ENCODE measurements around the gene XYLT1.

Gene XYLT1

DNA sequence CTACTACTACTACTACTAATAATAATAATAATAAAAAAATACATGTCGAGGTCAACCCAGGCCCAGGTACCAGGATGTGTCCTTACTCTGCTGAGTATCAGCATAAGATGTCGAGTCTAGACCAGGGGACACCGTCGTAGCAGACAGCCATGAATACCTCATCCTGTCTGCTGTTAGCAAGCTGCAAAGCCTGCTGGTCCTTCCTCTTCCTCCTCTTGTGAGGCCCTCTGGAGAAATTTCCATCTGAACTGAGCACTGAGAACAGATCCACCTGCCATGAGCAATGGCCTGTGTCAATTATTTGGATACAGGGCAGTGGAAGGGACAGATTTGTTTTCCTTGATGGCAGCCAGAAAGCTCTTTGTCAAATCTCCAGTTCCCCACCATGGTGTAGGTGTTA, 168.5 kb downstream of the XYLT1 start:
- DNase-seq: no peak

DNA sequence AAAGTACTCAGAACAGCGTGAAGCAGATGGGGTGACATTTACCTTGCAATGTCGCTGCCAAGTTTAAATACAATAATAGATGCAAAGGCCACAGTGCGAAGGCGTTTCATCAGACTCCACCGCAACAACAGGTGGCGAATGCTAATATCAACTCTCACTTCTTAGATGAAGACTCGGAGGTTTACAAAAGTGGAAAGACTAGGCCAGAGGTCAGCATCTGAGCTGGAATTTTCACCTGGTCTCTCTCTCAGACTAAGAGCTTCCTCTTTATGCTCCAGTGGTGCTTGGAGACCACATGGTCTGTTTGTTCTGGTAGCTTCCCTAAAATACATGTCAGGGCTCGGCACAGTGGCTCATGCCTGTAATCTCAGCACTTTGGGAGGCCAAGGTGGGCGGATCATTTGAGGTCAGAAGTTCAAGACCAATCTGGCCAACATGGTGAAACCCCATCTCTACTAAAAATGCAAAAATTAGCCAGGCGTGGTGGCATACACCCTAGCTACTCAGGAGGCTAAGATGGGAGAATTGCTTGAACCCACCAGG, 169.1 kb downstream of the XYLT1 start:
- DNase-seq: no peak

DNA sequence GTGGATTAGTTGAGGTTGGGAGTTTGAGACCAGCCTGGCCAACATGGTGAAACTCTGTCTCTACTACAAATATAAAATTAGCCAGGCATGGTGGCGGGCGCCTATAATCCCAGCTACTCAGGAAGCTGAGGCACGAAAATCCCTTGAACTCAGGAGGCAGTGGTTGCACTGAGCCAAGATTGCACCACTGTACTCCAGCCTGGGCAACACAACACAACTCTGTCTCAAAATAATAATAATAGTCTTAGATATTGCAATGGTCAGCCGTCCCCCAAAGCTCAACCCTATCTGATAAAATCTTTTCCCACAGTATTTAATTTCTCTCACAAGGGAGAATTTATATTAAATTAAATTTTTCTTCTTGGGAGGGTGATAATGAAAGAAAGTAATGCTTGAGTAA, 169.6 kb downstream of the XYLT1 start:
- no peak for DNase-seq

DNA sequence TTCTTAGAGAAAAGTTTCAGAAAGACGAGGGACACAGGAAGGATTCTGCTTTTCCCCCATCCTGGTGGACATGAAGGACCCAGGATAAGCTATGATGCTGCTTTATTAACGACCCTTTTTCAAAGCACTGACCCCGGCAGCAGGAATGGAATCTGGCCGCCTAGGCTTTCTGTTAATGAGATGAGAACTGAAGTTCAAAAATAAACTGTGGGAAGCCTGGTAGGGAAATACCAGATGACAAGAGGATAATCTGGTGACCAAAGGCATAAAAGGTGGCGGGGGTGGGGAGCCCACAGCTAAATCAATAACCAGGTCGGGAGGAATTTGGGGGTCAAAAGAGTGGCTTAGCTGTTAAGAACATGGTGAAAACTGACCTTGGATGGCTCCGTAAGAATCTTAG, 171.0 kb downstream of the XYLT1 start:
- no peak for DNase-seq

DNA sequence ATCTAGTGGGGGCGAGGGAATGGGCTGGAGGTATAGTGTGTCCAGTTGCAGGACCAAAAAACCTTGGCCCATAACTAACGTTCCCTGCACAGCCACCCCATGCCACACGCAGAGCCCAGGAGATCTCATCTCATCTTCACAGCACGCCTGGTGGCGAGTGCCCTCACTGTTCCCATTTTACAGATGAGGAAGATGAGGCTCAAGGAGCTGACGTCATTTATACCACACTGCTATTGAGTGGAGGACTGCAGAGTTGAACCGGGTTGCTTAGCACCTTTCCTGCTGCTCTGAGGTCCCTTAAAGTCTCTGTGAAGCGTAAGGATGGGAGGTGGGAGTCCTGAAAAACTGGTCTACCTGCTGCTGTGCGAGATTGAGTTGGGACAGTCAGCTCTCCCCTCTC, 172.5 kb downstream of the XYLT1 start:
- DNase-seq: no peak

DNA sequence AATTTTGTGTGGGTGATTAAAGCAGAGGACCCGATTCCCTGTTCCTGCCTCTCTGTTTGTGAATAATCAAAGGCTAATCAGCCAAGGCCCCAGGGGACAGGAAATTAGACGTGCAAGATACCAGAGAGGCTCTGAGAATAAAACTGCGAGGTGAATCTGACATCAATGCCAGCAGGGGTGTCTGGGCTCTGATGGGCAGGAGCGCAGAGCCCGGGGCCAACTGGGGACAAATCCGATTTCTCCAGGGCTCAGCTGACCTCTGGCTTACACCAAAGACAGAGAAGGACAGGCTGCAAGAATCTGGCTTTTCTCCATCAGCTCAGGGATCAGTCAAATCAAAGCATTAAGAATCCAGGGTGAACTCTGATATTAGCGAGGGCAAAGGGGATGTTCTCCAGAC, 174.3 kb downstream of the XYLT1 start:
- no peak for DNase-seq

DNA sequence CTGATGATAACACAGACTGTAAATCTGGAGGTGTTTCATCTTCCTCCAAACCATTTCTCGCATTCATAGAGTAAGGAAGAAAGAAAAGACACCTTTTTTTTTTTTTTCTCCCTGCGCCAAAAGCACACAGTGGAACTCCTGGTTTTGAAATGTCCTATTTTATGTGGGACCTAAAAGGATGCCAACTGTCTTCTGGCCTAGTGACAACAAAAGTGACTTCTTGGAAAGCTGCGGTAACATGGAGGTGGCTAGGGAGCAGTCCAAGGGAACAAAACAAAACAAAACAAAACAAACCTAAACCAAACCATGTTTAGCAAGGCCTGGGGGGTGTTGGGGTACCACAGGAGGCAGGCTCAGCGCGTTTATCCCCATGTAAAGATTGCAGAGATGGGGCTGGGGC, 174.8 kb downstream of the XYLT1 start:
- DNase-seq: no peak

DNA sequence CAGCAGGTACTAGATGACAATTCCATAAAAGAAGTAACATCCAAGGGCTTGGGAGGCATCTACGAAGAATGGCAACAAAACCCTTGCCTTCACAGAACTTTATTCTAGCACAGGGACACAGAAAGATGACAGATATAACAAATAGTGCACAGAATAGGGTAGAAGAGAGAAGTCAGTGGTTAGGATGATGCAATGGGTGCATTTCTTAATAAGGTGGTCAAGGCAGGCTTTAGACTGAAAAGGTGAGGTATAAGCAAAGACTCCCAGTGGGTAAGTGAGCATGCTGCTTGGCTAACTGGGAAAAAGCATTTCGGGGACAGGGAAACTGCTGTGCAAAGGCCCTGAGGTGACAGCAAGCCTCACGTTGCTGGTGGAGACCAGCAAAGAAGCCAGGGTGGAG, 175.9 kb downstream of the XYLT1 start:
- DNase-seq: no peak

DNA sequence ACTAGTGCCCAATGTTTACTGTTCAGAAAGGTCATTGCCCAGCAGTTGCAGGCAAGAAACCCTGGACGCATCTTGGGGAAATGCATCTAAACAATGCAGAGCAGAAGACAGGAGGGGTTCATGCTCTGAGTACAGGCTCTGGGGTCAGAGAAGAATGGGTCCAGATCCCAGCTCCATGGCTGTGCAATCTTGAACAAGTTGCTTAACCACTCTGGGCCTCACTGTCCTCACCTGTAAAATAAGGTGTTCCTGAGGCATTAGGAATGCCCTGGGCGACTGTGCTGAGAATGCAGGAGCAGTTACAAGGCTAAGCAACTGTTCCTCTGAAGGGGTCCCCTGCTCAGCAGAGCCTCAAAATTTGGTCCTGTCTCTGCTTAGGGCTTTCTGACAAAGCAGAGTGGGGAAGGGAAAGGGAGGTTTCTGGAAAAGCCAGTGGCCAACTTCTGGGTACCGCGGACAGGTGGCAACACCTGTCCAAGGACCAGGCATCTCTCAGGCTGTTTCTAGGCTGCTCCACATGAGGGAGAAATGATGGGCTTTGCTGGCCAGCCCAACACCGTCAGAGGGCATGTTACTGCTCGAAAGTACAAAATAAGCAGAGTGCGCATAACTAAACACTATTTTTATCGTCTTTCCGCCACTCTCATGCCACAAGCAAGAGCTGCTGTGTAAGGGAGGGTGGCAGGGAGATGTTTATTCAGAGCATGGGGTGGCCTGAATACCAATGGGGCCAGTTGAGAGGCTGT, 176.8 kb downstream of the XYLT1 start:
- no peak for DNase-seq

DNA sequence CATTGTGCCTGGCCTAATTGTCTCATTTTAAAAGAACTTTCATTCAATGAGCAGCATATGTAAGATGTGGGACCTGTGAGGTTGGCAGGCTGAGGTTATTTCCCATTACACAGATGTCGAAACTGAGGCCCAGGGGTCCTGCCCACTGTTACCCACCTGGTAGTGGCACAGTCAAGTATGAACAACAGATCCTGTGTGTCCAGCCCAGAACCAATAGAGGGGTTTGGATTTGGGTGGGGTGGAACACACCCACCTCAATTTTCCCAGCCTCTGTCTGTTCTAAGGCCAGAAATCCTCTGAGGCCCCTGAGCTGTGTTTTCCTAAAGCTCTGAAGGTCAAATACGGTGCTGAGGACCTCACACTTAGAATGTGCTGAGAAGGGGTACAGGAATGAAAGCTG, 179.5 kb downstream of the XYLT1 start:
- DNase-seq: no peak

DNA sequence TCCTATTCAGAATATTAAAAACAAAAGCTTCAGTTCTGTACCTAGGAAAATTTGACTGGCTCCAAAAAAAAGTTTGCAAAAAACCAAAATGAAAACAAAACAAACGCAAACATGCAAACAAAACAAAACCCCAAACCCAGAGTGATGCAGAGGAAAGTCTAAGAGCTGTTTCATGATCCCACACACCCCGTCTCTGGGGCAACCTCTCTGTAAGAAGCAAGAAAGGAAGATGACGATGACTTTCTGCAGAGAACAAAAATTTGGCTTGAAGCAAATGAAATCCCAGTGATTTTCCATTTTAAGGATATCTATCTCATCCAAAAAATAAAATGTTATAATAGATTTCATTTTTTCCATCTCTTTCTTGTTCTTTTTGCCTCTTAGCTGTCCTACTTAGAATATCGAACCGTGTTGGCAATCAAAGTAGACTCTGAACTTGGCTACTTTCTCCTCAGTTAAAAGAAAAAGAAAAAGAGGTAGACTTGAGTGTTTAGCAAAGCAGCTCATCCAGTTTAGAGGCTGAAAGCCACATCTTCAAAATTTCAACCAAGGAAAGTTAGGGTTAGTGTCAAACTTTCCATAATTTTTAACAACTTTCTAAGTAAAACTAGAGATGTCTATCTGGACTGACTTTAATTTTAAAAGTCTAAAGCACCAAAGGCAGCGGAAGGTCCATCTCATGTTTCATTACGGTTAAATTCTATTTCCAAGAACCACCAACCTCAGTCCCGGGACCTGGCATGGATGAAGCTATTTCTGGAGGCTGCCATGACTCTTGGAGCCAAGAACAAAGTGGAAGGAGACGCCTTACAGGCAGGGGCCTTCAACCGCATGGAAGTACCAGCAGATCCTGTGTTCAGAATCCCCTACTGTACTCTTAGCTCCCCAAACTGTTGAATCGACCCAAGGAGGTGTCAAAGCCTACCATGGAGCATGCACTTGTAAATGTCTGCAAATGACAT, 180.8 kb downstream of the XYLT1 start:
- DNase-seq: no peak

DNA sequence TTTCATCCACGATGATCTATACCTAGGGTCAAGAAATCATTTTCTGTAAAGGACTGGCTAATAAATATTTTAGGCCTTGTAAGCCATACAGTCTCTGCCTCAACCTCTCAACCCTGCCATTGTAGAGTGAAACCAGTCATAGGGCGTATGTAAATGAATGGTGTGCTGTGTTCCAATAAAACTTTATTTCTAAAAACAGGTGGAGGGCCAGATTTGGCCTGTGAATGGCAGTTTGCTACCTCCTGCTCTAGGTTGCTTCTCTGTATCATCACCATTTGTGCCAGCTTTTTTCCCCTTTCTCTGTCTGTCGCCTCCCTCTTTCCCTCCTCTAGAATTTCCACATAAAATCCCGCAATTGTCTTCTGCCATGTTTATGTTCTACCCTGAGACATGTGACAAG, 181.7 kb downstream of the XYLT1 start:
- DNase-seq: no peak

DNA sequence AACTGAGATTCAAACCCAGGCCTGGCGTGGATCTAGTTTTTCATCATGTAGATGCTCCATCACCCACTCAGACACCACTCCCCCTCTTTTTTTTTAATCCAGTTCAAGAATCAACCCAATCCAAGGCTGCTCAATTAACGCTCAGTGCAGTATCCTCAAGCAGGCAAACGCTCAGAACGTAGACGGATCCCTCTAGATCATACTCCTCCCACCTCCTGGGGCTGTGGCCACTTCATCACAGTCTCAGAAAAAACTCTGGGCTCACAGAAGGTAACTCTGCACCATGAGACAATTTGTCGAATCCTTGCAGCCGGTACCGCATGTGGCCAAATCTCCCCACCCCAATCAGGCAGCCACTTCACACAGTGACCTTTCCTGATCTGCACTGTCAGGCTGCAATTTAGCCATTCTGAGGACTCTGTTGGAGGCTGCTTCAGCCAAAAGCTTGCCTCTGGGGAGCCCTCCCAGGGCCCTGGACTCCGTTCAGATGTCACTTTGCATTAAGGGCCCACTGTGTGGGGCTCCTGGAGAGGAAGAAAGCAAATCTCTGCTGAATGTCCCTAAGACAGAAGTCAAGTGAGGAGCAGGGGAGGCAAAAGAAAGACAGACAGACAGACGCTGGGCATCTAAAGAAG, 183.5 kb downstream of the XYLT1 start:
- DNase-seq: no peak

DNA sequence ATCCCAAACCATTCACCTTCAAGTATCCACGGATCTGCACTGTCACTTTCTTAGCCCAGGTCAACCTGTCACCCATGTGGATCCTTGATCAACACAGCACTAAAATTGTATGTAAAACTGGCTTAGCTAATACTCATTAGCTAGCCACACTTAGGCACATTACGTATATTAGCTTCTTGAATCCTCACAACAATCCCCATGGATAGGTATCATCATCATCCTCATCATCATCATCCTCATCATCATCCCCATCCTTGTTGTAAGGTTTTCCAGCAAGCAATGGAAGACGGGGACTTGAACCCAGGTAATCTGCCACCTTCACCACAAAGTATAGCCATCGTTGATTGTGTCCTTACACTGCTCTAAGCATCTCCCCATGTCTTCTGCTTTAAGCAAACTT, 184.3 kb downstream of the XYLT1 start:
- no peak for DNase-seq

DNA sequence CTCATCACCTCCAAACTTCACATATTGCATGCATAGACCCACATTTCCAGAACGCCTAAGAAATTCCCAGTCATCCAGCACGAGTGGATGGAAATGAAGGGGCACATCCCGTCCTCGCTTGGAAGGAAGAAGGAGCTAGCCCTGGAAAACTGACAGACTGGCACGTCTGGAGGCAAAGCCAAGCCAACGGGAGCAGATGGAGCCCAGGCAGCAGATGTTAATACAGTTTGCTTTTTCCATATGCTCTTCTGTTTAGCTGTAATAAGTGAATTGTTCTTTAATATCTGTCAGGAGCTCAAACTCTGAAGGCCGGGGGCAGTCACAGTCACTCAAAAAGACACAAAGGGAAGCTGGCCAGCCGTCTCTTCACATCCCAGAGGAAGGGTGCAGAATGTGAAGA, 187.7 kb downstream of the XYLT1 start:
- no peak for DNase-seq

DNA sequence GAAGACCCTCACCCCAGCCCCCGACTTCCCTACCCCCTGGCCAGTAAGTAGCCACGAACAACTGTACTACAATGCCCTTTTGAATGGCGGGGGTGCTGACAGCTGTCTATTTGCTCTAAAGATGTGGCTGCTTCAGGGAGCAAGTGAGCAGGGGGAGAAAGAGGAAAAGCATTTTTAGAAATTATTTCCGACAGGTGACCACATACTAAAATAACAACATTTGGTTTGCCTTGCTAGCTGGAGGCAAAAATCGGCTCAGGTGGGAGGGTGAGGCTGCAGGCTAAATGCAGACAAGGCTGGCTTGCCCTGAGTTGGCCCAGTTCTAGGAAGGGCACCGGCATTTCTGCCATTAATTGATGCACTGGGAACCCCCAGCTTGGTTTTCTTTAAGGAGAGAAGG, 188.5 kb downstream of the XYLT1 start:
- DNase-seq: no peak

DNA sequence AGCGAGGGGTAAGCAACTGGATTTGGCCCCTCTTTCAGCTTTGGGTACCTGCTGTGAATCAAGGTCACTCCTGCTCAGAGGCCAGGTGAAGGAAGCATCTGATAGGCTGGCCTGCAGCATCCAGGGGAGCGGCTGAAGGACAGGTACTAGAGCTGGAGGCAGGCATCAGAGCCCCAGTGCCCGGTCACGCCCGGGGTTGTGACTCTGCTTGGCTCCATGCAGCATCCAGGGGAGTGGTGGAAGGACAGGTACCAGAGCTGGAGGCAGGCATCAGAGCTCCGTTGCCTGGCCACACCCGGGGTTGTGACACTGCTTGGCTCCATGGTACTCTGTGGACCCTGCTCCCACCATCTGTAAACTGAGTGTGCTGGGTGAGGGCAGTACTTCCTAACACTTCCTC, 189.7 kb downstream of the XYLT1 start:
- no peak for DNase-seq

DNA sequence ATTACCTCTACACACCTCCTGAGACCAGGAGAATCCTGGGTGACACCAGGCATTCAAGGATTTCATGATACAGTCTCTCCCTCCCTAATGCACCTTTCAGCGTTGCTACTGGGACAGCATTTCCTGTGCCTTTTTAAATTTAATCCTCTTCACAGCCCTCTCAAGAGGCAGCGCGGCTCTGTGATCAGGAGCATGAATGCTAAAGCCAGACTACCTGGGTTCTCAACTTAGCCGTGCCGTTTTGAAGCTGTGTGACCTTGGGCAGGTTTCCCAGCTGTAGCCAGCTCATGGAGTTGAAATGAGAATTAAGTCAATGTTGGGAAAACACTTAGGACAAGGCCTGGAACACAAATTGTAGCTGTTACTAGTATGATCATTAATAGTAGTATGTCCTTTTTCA, 191.8 kb downstream of the XYLT1 start:
- no peak for DNase-seq

DNA sequence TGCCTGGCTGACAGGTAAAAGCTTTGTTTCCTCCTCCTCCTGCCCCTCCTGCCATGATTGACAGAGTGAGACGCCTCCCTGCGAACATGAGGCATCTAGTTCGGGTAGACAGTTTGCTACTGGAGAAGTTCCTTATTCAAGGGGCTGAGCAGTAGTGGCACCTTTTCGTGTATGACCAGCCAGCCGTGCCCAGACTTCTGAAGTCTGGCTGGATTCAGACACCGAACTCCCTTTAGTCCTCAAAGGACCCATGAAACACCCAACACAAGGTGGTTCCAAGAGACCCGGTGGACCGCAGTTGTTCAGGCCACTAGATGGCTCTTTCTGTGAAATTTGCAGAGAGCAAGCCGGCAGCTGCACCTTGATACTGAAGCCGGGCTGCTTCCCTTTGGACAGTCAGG, 192.8 kb downstream of the XYLT1 start:
- no peak for DNase-seq

DNA sequence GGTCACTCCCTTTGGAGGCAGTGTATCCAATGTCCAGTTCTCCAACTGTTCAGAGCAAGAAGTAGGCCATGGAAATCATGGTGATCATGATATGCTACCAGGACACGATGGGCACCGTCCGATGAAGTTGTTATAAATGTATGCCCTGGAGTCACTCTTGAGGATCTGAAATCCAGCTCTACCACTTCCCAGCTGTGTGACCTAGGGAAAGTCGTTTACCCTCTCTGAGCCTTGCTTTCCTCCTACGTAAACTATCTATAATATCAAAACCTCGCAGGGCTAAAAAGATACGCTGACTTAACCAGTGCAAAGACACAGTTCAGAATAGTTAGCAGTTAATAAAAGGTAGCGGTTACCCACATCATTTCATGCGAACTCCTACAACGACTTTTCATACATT, 194.2 kb downstream of the XYLT1 start:
- no peak for DNase-seq

DNA sequence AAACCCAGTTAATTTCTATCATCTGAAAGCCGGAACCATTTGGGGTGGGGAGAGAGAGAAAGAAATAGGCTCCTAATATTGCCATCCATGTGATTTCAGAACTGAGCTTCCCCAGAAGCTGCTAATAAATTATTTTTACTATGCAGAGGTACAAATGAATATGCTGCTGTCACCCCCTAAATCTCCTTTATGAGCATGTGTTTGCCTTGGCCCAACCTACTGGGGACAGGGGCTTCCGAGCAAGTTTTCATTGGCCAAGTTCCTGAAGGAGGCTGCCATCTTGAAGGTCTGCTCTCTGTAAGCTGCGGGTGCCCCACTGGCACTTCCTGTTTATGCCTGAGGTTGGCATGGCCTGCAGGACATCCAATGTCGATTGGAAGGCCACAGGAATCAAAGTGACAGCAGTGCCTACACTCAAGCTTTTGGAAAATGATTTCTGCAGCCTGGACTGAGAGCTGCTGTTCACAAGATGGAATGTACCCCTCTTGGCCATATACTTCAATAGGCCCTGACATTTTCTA, 194.7 kb downstream of the XYLT1 start:
- no peak for DNase-seq

DNA sequence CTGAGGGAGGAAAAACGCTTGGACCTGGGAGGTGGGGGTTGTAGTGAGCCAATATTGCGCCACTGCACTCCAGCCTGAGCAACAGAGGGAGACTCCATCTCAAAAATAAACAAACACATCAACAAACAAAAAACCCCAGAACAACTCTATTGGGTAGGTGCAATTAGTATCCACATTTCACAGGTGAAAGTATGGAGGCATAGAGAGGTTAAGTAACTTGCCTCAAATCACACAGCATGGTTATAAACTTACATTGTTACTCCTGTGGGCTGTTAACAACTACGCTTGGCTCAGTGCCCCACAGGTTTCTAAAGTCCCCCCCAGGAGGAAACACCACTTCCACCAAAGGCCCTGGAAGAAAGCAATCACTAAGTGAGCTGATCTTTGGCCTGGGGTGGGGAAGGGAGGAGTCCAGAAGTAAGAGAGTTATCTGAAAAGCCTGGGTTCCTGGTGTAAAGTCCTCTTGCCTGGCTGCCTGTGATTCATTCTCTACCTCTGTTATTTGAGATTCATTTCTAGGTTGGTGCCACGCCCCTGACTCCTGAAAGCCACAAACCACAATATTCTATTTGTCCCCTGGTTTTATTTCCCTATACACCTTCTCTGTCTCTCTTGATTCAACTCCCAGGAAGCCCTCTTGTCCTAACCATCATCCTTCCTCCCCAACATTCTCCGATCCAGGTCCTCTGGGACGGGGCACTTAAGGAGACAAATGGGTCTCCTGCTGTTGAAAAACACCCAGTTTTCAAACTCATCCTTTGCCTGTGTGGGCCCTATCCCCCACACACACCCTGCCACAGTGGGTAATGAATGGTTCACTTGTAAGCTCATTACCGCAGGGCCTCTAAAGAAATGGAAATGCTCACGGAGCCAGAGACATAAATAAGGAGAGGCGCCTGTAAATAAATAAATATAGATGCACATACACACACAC, 195.4 kb downstream of the XYLT1 start:
- no peak for DNase-seq

All from activated gamma-delta T cell (primary cell).